ENCODE data around the gene EEFSEC. TPM values are rescaled to one million over a fixed set of nuclear protein-coding genes. Genes with fewer than 3 reads are reported as not detected.

EEFSEC gene
- total RNA-seq, 1 donor = 5.1 TPM

GRCh38 chr3:128133273-128133883 lies 19.9 kb upstream of the EEFSEC start:
- no peak overlapping the region for H3K27ac ChIP-seq (ENCODE audit: low read depth, low read length)
- no peak overlapping the region for H3K4me3 ChIP-seq (ENCODE audit: insufficient read depth, low read length)
- TF ChIP-seq CTCF (IDR thresholded peaks at IDR 0.05; ENCODE audit: extremely low read depth, low read depth, low read length) = peak; percentile 75
- no peaks in the 10 kb centered on the region for H3K36me3 ChIP-seq (ENCODE audit: insufficient read depth, low read length)
- no peak overlapping the region for H2AFZ ChIP-seq (ENCODE audit: low read length)
- no peaks in the 10 kb centered on the region for H3K9me3 ChIP-seq (ENCODE audit: low read depth, low read length)
- H3K79me2 ChIP-seq (ENCODE audit: insufficient read depth, low read length) = no peaks in the 10 kb centered on the region
- no peaks in the 10 kb centered on the region for H3K4me1 ChIP-seq (ENCODE audit: insufficient read depth, low read length)
- no peaks in the 10 kb centered on the region for H4K20me1 ChIP-seq (ENCODE audit: insufficient read depth, low read length)
- no peak overlapping the region for H3K4me2 ChIP-seq (ENCODE audit: insufficient read depth, low read length)
- peaks cover 25% of the 10 kb centered on the region for H3K27me3 ChIP-seq (ENCODE audit: insufficient read depth, low read length)
- no peak for DNase-seq (ENCODE audit: insufficient read length, low spot score, missing footprints)

GRCh38 chr3:128143496-128143895 lies 9.8 kb upstream of the EEFSEC start:
- H4K20me1 ChIP-seq (ENCODE audit: insufficient read depth, low read length) = no peaks in the 10 kb centered on the region
- H3K79me2 ChIP-seq (ENCODE audit: insufficient read depth, low read length) = no peaks in the 10 kb centered on the region
- peaks cover 3% of the 10 kb centered on the region for H3K27me3 ChIP-seq (ENCODE audit: insufficient read depth, low read length)
- H3K4me3 ChIP-seq (ENCODE audit: insufficient read depth, low read length) = no peak overlapping the region
- no peaks in the 10 kb centered on the region for H3K4me1 ChIP-seq (ENCODE audit: insufficient read depth, low read length)
- no peak for DNase-seq (ENCODE audit: insufficient read length, low spot score, missing footprints)
- H3K4me2 ChIP-seq (ENCODE audit: insufficient read depth, low read length) = no peak overlapping the region
- no peak overlapping the region for H3K27ac ChIP-seq (ENCODE audit: low read depth, low read length)
- no peak overlapping the region for H2AFZ ChIP-seq (ENCODE audit: low read length)
- no peaks in the 10 kb centered on the region for H3K36me3 ChIP-seq (ENCODE audit: insufficient read depth, low read length)
- H3K9me3 ChIP-seq (ENCODE audit: low read depth, low read length) = no peaks in the 10 kb centered on the region
- no peak for TF ChIP-seq CTCF (IDR thresholded peaks at IDR 0.05; ENCODE audit: extremely low read depth, low read depth, low read length)

GRCh38 chr3:128144512-128145187 lies 8.6 kb upstream of the EEFSEC start:
- Histone ChIP-seq H3K27me3 (ENCODE audit: insufficient read depth, low read length) (no peaks in the 10 kb centered on the region), H4K20me1 (ENCODE audit: insufficient read depth, low read length) (no peaks in the 10 kb centered on the region), H3K4me1 (ENCODE audit: insufficient read depth, low read length) (no peaks in the 10 kb centered on the region), H3K4me3 (ENCODE audit: insufficient read depth, low read length) (no peak overlapping the region), H3K4me2 (ENCODE audit: insufficient read depth, low read length) (no peak overlapping the region), H3K79me2 (ENCODE audit: insufficient read depth, low read length) (no peaks in the 10 kb centered on the region), H3K36me3 (ENCODE audit: insufficient read depth, low read length) (no peaks in the 10 kb centered on the region), H3K27ac (ENCODE audit: low read depth, low read length) (no peak overlapping the region), H2AFZ (ENCODE audit: low read length) (no peak overlapping the region), H3K9me3 (ENCODE audit: low read depth, low read length) (no peaks in the 10 kb centered on the region)
- TF ChIP-seq CTCF (IDR thresholded peaks at IDR 0.05; ENCODE audit: extremely low read depth, low read depth, low read length) = no peak
- DNase-seq (ENCODE audit: insufficient read length, low spot score, missing footprints) = no peak

GRCh38 chr3:128145279-128145678 lies 8.0 kb upstream of the EEFSEC start:
- Histone ChIP-seq H2AFZ (ENCODE audit: low read length) (no peak overlapping the region), H3K27ac (ENCODE audit: low read depth, low read length) (no peak overlapping the region), H3K4me1 (ENCODE audit: insufficient read depth, low read length) (no peaks in the 10 kb centered on the region), H3K4me2 (ENCODE audit: insufficient read depth, low read length) (no peak overlapping the region), H3K4me3 (ENCODE audit: insufficient read depth, low read length) (no peak overlapping the region), H3K27me3 (ENCODE audit: insufficient read depth, low read length) (no peaks in the 10 kb centered on the region), H3K79me2 (ENCODE audit: insufficient read depth, low read length) (no peaks in the 10 kb centered on the region), H3K9me3 (ENCODE audit: low read depth, low read length) (no peaks in the 10 kb centered on the region), H3K36me3 (ENCODE audit: insufficient read depth, low read length) (no peaks in the 10 kb centered on the region), H4K20me1 (ENCODE audit: insufficient read depth, low read length) (no peaks in the 10 kb centered on the region)
- DNase-seq (ENCODE audit: insufficient read length, low spot score, missing footprints) = no peak
- no peak for TF ChIP-seq CTCF (IDR thresholded peaks at IDR 0.05; ENCODE audit: extremely low read depth, low read depth, low read length)
